Measurements from ENCODE around the gene GALK2. TPM values are rescaled to one million over a fixed set of nuclear protein-coding genes. Genes with fewer than 3 reads are reported as not detected.
A peak's percentile ranks its signal among the peaks of the same experiment; 100 is the strongest.
"Not testable (repeated sequence)": the region's sequence is repeated elsewhere in the genome, so short reads cannot be mapped to it uniquely, and the experiment has no call there.

GALK2 gene
- total and polyA plus RNA-seq, 2 donors, result 13.9 to 35.0 TPM

DNA sequence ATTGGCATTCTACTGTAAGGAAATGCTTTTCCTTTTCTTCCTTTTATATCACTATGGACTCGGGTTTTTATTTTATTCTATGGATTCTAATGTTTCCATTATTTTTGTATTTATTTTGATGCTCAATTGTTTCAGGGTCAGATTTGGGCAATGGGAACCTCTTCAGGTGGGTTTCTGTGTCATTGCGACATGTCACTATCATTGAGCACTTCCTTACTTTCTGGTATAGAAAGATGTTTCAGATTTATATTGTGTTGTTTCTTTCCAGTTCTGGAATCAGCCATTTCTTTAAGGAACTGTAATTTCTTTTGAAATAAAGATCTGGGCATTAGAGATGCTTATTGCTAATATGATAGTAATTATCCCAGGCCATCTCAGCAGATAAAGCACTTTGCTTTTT is 21.8 kb downstream of the GALK2 start:
- Histone ChIP-seq H3K4me1 (ENCODE audit: control insufficient read depth in 2 of 2, insufficient read depth in 2 of 2, low read length in 2 of 2) (no peaks in the 10 kb centered on the region), H3K27ac (ENCODE audit: low read depth in 1 of 2, low read length in 1 of 2) (no peak overlapping the region), H3K27me3 (ENCODE audit: control insufficient read depth in 2 of 2, insufficient read depth in 1 of 2, low read length in 1 of 2) (no peaks in the 10 kb centered on the region), H3K4me3 (ENCODE audit: low read length in 2 of 2) (no peak overlapping the region), H3K9me3 (ENCODE audit: control insufficient read depth in 2 of 2, insufficient read depth in 1 of 2, low read length in 1 of 2) (no peaks in the 10 kb centered on the region), H3K36me3 (ENCODE audit: control insufficient read depth in 2 of 2, insufficient read depth in 2 of 2, low read length in 1 of 2) (no peaks in the 10 kb centered on the region)
- no peak for DNase-seq (ENCODE audit: low read depth in 6 of 9, low spot score in 9 of 9)
- 96% methylated on average over 2 of the region's 2 CpGs for WGBS

DNA sequence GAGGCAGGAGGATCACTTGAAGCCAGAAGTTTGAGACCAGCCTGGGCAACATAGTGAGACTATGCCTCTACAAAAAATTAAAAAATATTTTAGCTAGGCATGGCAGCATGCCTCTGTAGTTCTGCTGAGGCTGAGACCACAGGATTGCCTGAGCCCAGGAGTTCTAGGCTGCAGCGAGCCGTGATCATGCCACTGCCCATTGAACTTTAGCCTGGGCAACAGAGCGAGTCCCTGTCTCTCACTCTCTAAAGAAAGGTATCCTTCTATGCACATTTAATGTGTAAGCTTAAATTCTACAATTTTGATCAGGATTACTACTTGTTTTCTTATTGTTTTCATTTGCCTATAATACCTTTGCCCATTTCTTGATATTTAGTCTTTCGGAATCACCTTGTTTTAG is 26.8 kb downstream of the GALK2 start:
- WGBS, result 99% methylated on average over 4 of the region's 4 CpGs
- peaks cover 0 to 3% of the 10 kb centered on the region in 2 donors for H3K9me3 ChIP-seq (ENCODE audit: control insufficient read depth in 2 of 2, insufficient read depth in 1 of 2, low read length in 1 of 2)
- H3K36me3 ChIP-seq (ENCODE audit: control insufficient read depth in 2 of 2, insufficient read depth in 2 of 2, low read length in 1 of 2), result no peaks in the 10 kb centered on the region
- no peaks in the 10 kb centered on the region for H3K4me1 ChIP-seq (ENCODE audit: control insufficient read depth in 2 of 2, insufficient read depth in 2 of 2, low read length in 2 of 2)
- H3K27ac ChIP-seq (ENCODE audit: low read depth in 1 of 2, low read length in 1 of 2), result no peak overlapping the region
- DNase-seq (ENCODE audit: low read depth in 6 of 9, low spot score in 9 of 9), result no peak
- no peaks in the 10 kb centered on the region for H3K27me3 ChIP-seq (ENCODE audit: control insufficient read depth in 2 of 2, insufficient read depth in 1 of 2, low read length in 1 of 2)
- H3K4me3 ChIP-seq (ENCODE audit: low read length in 2 of 2), result no peak overlapping the region

DNA sequence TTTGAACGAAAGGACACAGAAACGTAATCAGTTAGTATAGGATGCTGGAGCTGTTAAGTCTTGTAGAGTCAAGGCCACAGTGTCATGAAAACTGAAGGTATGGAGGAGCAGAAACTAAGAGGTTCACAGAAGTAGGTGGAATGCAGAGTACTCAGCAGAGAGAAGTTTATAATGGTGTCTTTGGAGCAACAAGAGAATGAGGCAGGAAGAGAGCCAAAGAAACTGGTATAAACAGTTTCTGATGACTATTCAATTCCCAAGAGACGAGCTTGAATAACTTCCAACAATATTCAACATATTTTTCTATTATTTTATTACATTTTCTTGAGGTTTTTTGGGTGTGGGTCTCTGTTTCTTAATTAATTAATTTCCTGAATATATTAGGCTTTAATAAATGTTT is 29.6 kb downstream of the GALK2 start:
- Histone ChIP-seq H3K36me3 (ENCODE audit: control insufficient read depth in 2 of 2, insufficient read depth in 2 of 2, low read length in 1 of 2) (peaks cover 0 to 4% of the 10 kb centered on the region in 2 donors), H3K4me1 (ENCODE audit: control insufficient read depth in 2 of 2, insufficient read depth in 2 of 2, low read length in 2 of 2) (no peaks in the 10 kb centered on the region), H3K27me3 (ENCODE audit: control insufficient read depth in 2 of 2, insufficient read depth in 1 of 2, low read length in 1 of 2) (no peaks in the 10 kb centered on the region), H3K9me3 (ENCODE audit: control insufficient read depth in 2 of 2, insufficient read depth in 1 of 2, low read length in 1 of 2) (peaks cover 0 to 3% of the 10 kb centered on the region in 2 donors), H3K27ac (ENCODE audit: low read depth in 1 of 2, low read length in 1 of 2) (no peak overlapping the region), H3K4me3 (ENCODE audit: low read length in 2 of 2) (no peak overlapping the region)
- 95% methylated on average over 3 of the region's 3 CpGs for WGBS
- no peak for DNase-seq (ENCODE audit: low read depth in 6 of 9, low spot score in 9 of 9)

DNA sequence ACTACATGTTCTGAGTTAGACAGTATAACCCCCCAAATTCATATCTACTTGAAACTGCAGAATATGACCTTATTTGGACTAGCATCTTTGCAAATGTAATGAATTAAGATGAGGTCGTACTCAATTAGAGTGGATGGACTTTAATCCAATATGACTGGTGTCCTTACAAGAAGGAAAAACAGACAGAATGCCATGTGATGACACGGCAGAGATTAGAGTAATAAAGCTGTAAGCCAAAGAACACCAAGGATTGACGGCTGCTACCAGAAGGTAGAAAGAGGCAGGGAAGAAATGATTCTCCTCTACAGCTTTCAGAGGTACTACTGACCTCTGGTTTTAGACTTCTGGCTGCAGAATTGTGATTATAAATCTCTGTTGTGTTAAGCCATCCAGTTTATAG is 30.3 kb downstream of the GALK2 start:
- peaks cover 0 to 4% of the 10 kb centered on the region in 2 donors for H3K36me3 ChIP-seq (ENCODE audit: control insufficient read depth in 2 of 2, insufficient read depth in 2 of 2, low read length in 1 of 2)
- H3K27ac ChIP-seq (ENCODE audit: low read depth in 1 of 2, low read length in 1 of 2), result no peak overlapping the region
- no peaks in the 10 kb centered on the region for H3K4me1 ChIP-seq (ENCODE audit: control insufficient read depth in 2 of 2, insufficient read depth in 2 of 2, low read length in 2 of 2)
- no peaks in the 10 kb centered on the region for H3K27me3 ChIP-seq (ENCODE audit: control insufficient read depth in 2 of 2, insufficient read depth in 1 of 2, low read length in 1 of 2)
- DNase-seq (ENCODE audit: low read depth in 6 of 9, low spot score in 9 of 9), result no peak
- 96% methylated on average over 3 of the region's 3 CpGs for WGBS
- peaks cover 0 to 3% of the 10 kb centered on the region in 2 donors for H3K9me3 ChIP-seq (ENCODE audit: control insufficient read depth in 2 of 2, insufficient read depth in 1 of 2, low read length in 1 of 2)
- H3K4me3 ChIP-seq (ENCODE audit: low read length in 2 of 2), result no peak overlapping the region

DNA sequence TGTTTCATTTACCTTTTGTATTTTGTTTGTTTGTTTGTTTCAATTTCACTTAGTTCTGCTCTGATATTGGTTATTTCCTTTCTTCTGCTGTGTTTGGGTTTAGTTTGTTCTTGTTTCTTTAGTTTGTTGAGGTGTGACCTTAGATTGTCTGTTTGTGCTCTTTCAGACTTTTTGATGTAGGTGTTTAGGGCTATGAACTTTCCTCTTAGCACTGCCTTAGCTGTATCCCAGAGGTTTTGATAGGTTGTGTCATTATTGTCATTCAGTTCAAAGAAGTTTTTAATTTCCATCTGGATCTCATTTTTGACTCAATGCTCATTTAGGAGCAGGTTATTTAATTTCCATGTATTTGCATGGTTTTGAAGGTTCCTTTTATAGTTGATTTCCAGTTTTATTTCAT is 38.1 kb downstream of the GALK2 start:
- H3K9me3 ChIP-seq (ENCODE audit: control insufficient read depth in 2 of 2, insufficient read depth in 1 of 2, low read length in 1 of 2); H3K27me3 ChIP-seq (ENCODE audit: control insufficient read depth in 2 of 2, insufficient read depth in 1 of 2, low read length in 1 of 2); H3K27ac ChIP-seq (ENCODE audit: low read depth in 1 of 2, low read length in 1 of 2); H3K36me3 ChIP-seq (ENCODE audit: control insufficient read depth in 2 of 2, insufficient read depth in 2 of 2, low read length in 1 of 2); H3K4me1 ChIP-seq (ENCODE audit: control insufficient read depth in 2 of 2, insufficient read depth in 2 of 2, low read length in 2 of 2); DNase-seq (ENCODE audit: low read depth in 6 of 9, low spot score in 9 of 9); H3K4me3 ChIP-seq (ENCODE audit: low read length in 2 of 2): not testable (repeated sequence)

DNA sequence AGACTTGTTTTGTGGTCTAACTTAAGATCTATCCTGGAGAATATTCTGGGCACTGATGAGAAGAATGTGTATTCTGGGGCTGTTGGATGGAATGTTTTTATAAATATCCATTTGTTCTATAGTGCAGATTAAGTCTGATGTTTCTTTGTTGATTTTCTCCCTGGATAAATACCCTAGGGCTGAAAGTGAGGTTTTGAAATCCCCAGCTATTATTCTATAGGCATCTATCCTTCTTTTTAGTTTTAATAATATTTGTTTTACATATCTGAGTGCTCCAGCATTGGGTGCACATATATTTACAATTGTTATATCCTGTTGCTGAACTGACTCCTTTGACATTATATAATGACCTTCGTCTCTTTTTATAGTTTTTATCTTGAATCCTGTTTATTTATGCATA is 42.9 kb downstream of the GALK2 start:
- Histone ChIP-seq H3K36me3 (ENCODE audit: control insufficient read depth in 2 of 2, insufficient read depth in 2 of 2, low read length in 1 of 2) (no peaks in the 10 kb centered on the region), H3K4me1 (ENCODE audit: control insufficient read depth in 2 of 2, insufficient read depth in 2 of 2, low read length in 2 of 2) (no peaks in the 10 kb centered on the region), H3K4me3 (ENCODE audit: low read length in 2 of 2) (no peak overlapping the region), H3K27ac (ENCODE audit: low read depth in 1 of 2, low read length in 1 of 2) (no peak overlapping the region), H3K27me3 (ENCODE audit: control insufficient read depth in 2 of 2, insufficient read depth in 1 of 2, low read length in 1 of 2) (no peaks in the 10 kb centered on the region), H3K9me3 (ENCODE audit: control insufficient read depth in 2 of 2, insufficient read depth in 1 of 2, low read length in 1 of 2) (peaks cover 0 to 4% of the 10 kb centered on the region in 2 donors)
- DNase-seq (ENCODE audit: low read depth in 6 of 9, low spot score in 9 of 9), result no peak
- WGBS, result 99% methylated on average over 1 of the region's 1 CpG

DNA sequence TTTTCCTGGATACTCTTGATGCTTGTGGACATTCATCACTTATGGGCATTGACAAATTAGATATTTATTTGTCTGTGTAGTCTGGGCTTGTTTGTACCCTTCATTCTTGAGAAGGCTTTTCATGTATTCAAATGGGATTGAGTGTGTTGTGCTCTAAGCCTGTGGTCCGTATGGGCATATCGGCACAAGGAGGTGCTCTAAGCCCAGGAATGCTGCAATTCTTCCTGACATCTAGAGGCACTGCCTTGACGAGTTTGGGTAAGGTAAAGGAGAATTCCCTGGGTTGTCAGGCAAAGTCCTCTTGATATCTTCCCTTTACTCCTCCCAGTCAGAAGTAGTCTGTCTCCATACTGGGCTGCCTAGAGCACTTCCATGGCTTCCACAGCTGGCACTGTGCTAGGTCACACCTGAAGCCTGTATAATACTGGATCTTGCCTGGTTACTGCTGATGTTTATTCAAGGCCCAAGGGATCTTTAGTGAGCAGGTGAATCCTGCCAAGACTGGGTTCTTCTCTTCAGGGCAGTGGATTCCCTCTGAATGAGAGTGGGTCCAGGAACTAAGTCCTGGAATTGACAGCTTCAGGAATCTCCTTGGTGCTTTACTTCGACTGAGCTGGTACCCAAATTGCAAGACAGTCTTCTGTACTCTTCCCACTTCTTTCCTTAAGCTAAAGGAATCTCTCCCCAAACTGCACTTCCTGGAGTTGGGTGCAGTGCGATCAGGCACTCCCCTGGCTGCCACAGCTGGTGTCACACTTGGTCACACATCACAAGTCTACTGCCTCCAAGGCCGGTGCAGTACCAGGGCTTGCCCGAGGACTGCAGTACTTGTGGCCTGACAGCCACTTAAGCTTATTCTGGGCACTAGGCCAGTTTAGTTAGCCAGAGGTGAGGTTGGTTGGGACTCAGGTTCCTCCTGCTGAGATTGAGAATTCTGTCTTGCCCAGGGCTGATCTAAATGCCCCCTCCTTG is 46.0 kb downstream of the GALK2 start:
- H3K36me3 ChIP-seq (ENCODE audit: control insufficient read depth in 2 of 2, insufficient read depth in 2 of 2, low read length in 1 of 2), result peaks cover 3% of the 10 kb centered on the region in 2 donors
- no peaks in the 10 kb centered on the region for H3K27me3 ChIP-seq (ENCODE audit: control insufficient read depth in 2 of 2, insufficient read depth in 1 of 2, low read length in 1 of 2)
- no peaks in the 10 kb centered on the region for H3K4me1 ChIP-seq (ENCODE audit: control insufficient read depth in 2 of 2, insufficient read depth in 2 of 2, low read length in 2 of 2)
- WGBS, result 96% methylated on average over 7 of the region's 7 CpGs
- DNase-seq (ENCODE audit: low read depth in 6 of 9, low spot score in 9 of 9), result no peak
- H3K27ac ChIP-seq (ENCODE audit: low read depth in 1 of 2, low read length in 1 of 2), result no peak overlapping the region
- no peaks in the 10 kb centered on the region for H3K9me3 ChIP-seq (ENCODE audit: control insufficient read depth in 2 of 2, insufficient read depth in 1 of 2, low read length in 1 of 2)
- H3K4me3 ChIP-seq (ENCODE audit: low read length in 2 of 2), result no peak overlapping the region

DNA sequence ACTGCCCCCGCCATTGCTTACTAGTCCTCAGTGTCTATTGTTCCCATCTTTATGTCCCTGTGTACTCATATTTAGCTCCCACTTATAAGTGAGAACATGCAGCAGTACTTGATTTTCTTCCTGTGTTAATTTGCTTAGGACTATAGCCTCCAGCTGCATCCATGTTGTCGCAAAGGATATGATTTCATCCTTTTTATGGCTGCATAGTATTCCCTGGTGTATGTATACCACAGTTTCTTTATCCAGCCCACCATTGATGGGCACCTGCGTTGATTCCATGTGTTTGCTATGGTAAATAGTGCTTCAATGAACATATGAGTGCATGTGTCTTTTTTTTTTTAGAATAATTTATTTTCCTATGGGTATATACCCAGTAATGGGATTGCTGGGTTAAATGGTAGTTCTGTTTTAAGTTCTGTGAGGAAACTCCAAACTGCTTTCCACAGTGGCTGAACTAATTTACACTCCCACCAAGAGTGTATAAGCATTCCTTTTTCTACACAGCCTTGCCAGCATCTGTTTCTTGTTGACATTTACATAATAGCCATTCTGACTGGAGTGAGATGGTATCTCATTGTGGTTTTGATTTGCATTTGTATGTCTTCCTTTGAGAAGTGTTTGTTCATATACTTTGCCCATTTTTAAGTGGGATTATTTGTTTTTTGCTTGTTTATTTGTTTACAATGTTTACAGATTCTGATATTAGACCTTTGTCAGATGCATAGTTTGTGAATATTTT is 53.7 kb downstream of the GALK2 start:
- Histone ChIP-seq H3K9me3 (ENCODE audit: control insufficient read depth in 2 of 2, insufficient read depth in 1 of 2, low read length in 1 of 2) (no peaks in the 10 kb centered on the region), H3K27ac (ENCODE audit: low read depth in 1 of 2, low read length in 1 of 2) (no peak overlapping the region), H3K27me3 (ENCODE audit: control insufficient read depth in 2 of 2, insufficient read depth in 1 of 2, low read length in 1 of 2) (no peaks in the 10 kb centered on the region), H3K4me3 (ENCODE audit: low read length in 2 of 2) (no peak overlapping the region), H3K36me3 (ENCODE audit: control insufficient read depth in 2 of 2, insufficient read depth in 2 of 2, low read length in 1 of 2) (peaks cover 1 to 12% of the 10 kb centered on the region in 2 donors), H3K4me1 (ENCODE audit: control insufficient read depth in 2 of 2, insufficient read depth in 2 of 2, low read length in 2 of 2) (no peaks in the 10 kb centered on the region)
- WGBS, result 64% methylated on average over 3 of the region's 3 CpGs
- no peak for DNase-seq (ENCODE audit: low read depth in 6 of 9, low spot score in 9 of 9)

DNA sequence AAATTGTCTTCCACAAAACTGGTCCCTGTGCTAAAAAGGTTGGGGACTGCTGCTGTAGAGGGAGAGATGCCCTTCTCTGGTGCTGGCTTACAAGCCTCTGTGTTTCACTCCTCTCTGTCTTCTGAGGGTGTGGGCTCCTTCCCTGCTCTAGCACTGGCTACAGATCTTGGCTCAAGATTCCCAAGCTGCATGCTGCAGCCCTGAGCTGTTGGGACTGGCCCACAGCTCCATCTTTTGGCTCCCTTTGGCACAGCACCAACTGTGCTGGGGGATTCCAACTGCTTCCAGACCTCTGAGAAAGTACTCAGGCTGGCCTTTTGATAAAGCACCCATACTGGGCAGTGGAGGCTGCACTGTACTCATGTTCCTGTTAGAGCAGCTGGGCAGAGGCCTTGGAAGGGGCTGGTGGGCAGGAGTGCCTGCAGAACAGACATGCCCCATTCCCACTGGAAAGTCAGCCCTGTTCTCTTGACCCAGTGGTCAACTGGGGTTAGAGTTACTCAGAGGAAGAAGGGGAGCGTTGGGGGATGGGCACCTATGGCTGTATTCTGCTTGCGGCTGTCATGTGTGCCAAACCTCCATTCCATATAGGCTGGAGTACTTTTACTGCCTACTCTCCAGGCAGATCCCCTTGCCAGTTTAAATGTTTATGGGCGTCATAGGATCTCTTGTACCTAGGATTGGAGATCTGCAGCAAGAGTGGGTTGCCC is 55.7 kb downstream of the GALK2 start:
- peak in 2 of 9 donors; percentile 2 to 11 for DNase-seq (ENCODE audit: low read depth in 6 of 9, low spot score in 9 of 9)
- no peak overlapping the region for H3K4me3 ChIP-seq (ENCODE audit: low read length in 2 of 2)
- H3K36me3 ChIP-seq (ENCODE audit: control insufficient read depth in 2 of 2, insufficient read depth in 2 of 2, low read length in 1 of 2), result peaks cover 0 to 12% of the 10 kb centered on the region in 2 donors
- no peaks in the 10 kb centered on the region for H3K27me3 ChIP-seq (ENCODE audit: control insufficient read depth in 2 of 2, insufficient read depth in 1 of 2, low read length in 1 of 2)
- H3K9me3 ChIP-seq (ENCODE audit: control insufficient read depth in 2 of 2, insufficient read depth in 1 of 2, low read length in 1 of 2), result no peaks in the 10 kb centered on the region
- no peaks in the 10 kb centered on the region for H3K4me1 ChIP-seq (ENCODE audit: control insufficient read depth in 2 of 2, insufficient read depth in 2 of 2, low read length in 2 of 2)
- no peak overlapping the region for H3K27ac ChIP-seq (ENCODE audit: low read depth in 1 of 2, low read length in 1 of 2)
- 96% methylated on average over 3 of the region's 3 CpGs for WGBS

Data from thymus (tissue), 11 donors.